A549 (cell line): ENCODE data around the gene TAS2R3. TPM values are rescaled to one million over a fixed set of nuclear protein-coding genes. Genes with fewer than 3 reads are reported as not detected.

ENCODE experiments used
- ATAC-seq, 2 experiments: fragments of 200-7000 bp in 1 of 2; fragments of >200 bp in 1 of 2; cut with Nextera tagmentation in 1 of 2; cut with Tn5 transposase in 1 of 2; 3 replicates each; pipeline versions ENCODE4 v1.8.0 to v1.9.1; 2018 to 2020; ENCODE audit warnings: mild to moderate bottlenecking in 1 of 2, moderate library complexity in 1 of 2
- CTCF ChIA-PET: fragments of 300-600 bp; sonication (Branson Sonifier 250); formaldehyde crosslinking; extraction: SDS; loops from one replicate; lab custom pipeline; 2021; ENCODE audit warnings: antibody characterized with exemption, inconsistent platforms; lab: Yijun Ruan, JAX
- POLR2A ChIA-PET: fragments of 350-600 bp; formaldehyde crosslinking; extraction: SDS; loops from one replicate; lab custom pipeline; 2021; ENCODE audit warnings: antibody characterized with exemption, inconsistent platforms; lab: Yijun Ruan, JAX
- DNase-seq, 2 experiments: peaks; one replicate each; pipeline versions ENCODE4 v3.0.0 to v3.0.0-alpha.2; 2011 to 2016; ENCODE audit warnings: low read depth in 1 of 2, low spot score in 1 of 2
- FAIRE-seq: peaks from 2 replicates; lab custom pipeline; 2011; peaks lifted over from hg19 to GRCh38; lab: Jason Lieb, UNC
- H3K27ac ChIP-seq, 2 experiments: fragments of >200 bp; sonication (Bioruptor Twin); formaldehyde crosslinking; 3 replicates each; pipeline ENCODE4 v1.5.1; 2016 to 2017
- H3K4me1 ChIP-seq: fragments of >200 bp; sonication (Bioruptor Twin); formaldehyde crosslinking; 3 replicates; pipeline ENCODE4 v1.6.1; 2016
- H3K4me2 ChIP-seq: fragments of >200 bp; sonication (Bioruptor Twin); formaldehyde crosslinking; 3 replicates; pipeline ENCODE4 v1.6.1; 2016
- H3K4me3 ChIP-seq: fragments of >200 bp; sonication (Bioruptor Twin); formaldehyde crosslinking; 3 replicates; pipeline ENCODE4 v1.5.1; 2016
- H3K9me3 ChIP-seq: fragments of >200 bp; sonication (Bioruptor Twin); formaldehyde crosslinking; 3 replicates; pipeline ENCODE4 v1.6.1; 2016
- CBX2 ChIP-seq: fragments of 200-600 bp; sonication (generic); IDR thresholded peaks from 2 replicates; pipeline ENCODE4 v1.6.1; 2016; ENCODE audit warnings: low read depth, mild to moderate bottlenecking, borderline replicate concordance
- CHD2 ChIP-seq: fragments of 150-350 bp; IDR thresholded peaks from 2 replicates; pipeline ENCODE4 v1.6.1; 2014; ENCODE audit warnings: low read length; ENCODE audit not compliant: partially characterized antibody
- CHD4 ChIP-seq: fragments of 200-600 bp; sonication (generic); IDR thresholded peaks from 2 replicates; pipeline ENCODE4 v1.6.1; 2016; ENCODE audit warnings: antibody characterized with exemption, mild to moderate bottlenecking, borderline replicate concordance
- EP300 ChIP-seq, 2 experiments: fragments of >200 bp; sonication (Bioruptor Twin); formaldehyde crosslinking; IDR thresholded peaks; 2 replicates in 1 of 2; 3 replicates in 1 of 2; pipeline ENCODE4 v1.6.1; 2016 to 2017
- GATA3 ChIP-seq: IDR thresholded peaks from 2 replicates; pipeline ENCODE4 v1.6.1; 2012; ENCODE audit warnings: borderline replicate concordance
- HEYL ChIP-seq: fragments of 250-450 bp; sonication (Bioruptor Pico); IDR thresholded peaks from 2 replicates; pipeline ENCODE4 v1.8.0; 2021; ENCODE audit warnings: mild to moderate bottlenecking, moderate library complexity
- HOXB13 ChIP-seq: fragments of 250-450 bp; sonication (Bioruptor Pico); IDR thresholded peaks from 2 replicates; pipeline ENCODE4 v1.5.0; 2020; ENCODE audit warnings: low read depth, mild to moderate bottlenecking, moderate library complexity
- HOXB5 ChIP-seq: fragments of 250-450 bp; sonication (Bioruptor Pico); IDR thresholded peaks from 2 replicates; pipeline ENCODE4 v1.5.0; 2020; ENCODE audit warnings: mild to moderate bottlenecking, moderate library complexity
- JUNB ChIP-seq: fragments of >200 bp; sonication (Bioruptor Twin); formaldehyde crosslinking; IDR thresholded peaks from 2 replicates; pipeline ENCODE4 v1.6.1; 2016
- KDM5A ChIP-seq: fragments of 200-600 bp; sonication (generic); IDR thresholded peaks from 2 replicates; pipeline ENCODE4 v1.6.1; 2016; ENCODE audit warnings: antibody characterized with exemption, mild to moderate bottlenecking
- NFE2L2 ChIP-seq: fragments of 150-350 bp; conservative IDR thresholded peaks from 2 replicates; pipeline ENCODE4 v1.6.1; 2014; ENCODE audit warnings: low read length
- NR3C1 ChIP-seq: fragments of >200 bp; sonication (Bioruptor Twin); formaldehyde crosslinking; IDR thresholded peaks from 3 replicates; pipeline ENCODE4 v1.6.1; 2017
- POLR2A ChIP-seq: IDR thresholded peaks from 2 replicates; pipeline ENCODE4 v1.6.1; 2012; ENCODE audit warnings: mild to moderate bottlenecking, low read length
- RNF2 ChIP-seq: fragments of 200-600 bp; sonication (generic); IDR thresholded peaks from 2 replicates; pipeline ENCODE4 v1.6.1; 2016; ENCODE audit warnings: low read depth, mild to moderate bottlenecking, antibody characterized with exemption, moderate library complexity, borderline replicate concordance
- TP53 ChIP-seq: fragments of 250-450 bp; sonication (Bioruptor Pico); IDR thresholded peaks from 2 replicates; pipeline ENCODE4 v1.5.0; 2021; ENCODE audit warnings: mild to moderate bottlenecking, moderate library complexity
- ZC3H11A ChIP-seq: fragments of 450-650 bp; IDR thresholded peaks from 2 replicates; pipeline ENCODE4 v1.6.1; 2014; ENCODE audit warnings: antibody characterized with exemption, mild to moderate bottlenecking
- ZFP36 ChIP-seq: fragments of 450-650 bp; IDR thresholded peaks from 2 replicates; pipeline ENCODE4 v1.6.1; 2014; ENCODE audit warnings: borderline replicate concordance; ENCODE audit not compliant: partially characterized antibody
- ZNF302 ChIP-seq: fragments of 250-450 bp; sonication (Bioruptor Pico); IDR thresholded peaks from 2 replicates; pipeline ENCODE4 v1.9.0; 2021; ENCODE audit warnings: inconsistent platforms, mild to moderate bottlenecking, moderate library complexity
- WGBS: methylation state at CpG from one replicate; pipeline ENCODE4 v1.1.6; 2017; ENCODE audit errors: missing lambda C conversion rate; 5-methylcytosine and 5-hydroxymethylcytosine counted together
- polyA plus RNA-seq, 4 experiments: library from polyadenylated mRNA; depleted of rRNA in 3 of 4; stranded (reverse); fragments of >200 nt; fragmentation: RNase III in 1 of 4; extraction: RNeasy Plus Mini Kit Qiagen cat#74134 plus additional on column Dnase treatment in 1 of 4; gene quantifications; 2 replicates in 3 of 4; 3 replicates in 1 of 4; pipeline ENCODE4 v1.2.3, GENCODE V29; 2011 to 2017
- TF ChIP-seq, protein P1 (sequence below): fragments of 200-600 bp; sonication (generic); IDR thresholded peaks from 2 replicates; pipeline ENCODE4 v1.6.1; 2016; ENCODE audit warnings: antibody characterized with exemption, mild to moderate bottlenecking, moderate library complexity
- TF ChIP-seq, protein P2 (sequence below): fragments of 450-650 bp; IDR thresholded peaks from 2 replicates; pipeline ENCODE4 v1.6.1; 2014; ENCODE audit warnings: antibody characterized with exemption
- TF ChIP-seq, protein P3 (sequence below): fragments of 150-350 bp; IDR thresholded peaks from 2 replicates; pipeline ENCODE4 v1.6.1; 2014; ENCODE audit warnings: low read depth, mild to moderate bottlenecking, low read length
- TF ChIP-seq, protein P4 (sequence below): IDR thresholded peaks from 2 replicates; pipeline ENCODE4 v1.6.1; 2012; ENCODE audit warnings: low read depth, borderline replicate concordance
- TF ChIP-seq, protein P5 (sequence below): IDR thresholded peaks from 2 replicates; pipeline ENCODE4 v1.6.1; 2012

Gene TAS2R3
- polyA plus RNA-seq, 2 of the 4 experiments (the other 2 are of a cell fraction): 0.36 TPM; not detected in 1

DNA sequence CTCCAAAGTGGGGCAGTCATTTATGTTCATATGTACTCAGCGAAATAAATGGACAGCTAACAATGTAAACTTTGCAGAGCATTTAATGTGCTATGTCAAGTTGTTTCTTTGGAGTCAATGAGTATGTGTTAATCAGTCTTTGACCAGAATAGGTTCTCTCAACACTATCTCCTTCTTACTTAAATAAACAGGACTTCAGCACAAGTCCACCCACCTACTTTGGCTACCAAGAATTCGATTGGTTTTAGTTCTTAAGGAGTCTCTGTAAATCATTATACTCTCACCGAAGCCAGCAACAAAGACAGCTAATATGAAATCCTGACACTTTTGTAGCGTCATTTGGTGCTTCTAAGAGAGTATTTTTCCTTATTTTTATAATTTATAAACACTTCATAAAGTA, 48.9 kb upstream of the TAS2R3 start (continued):
- TF ChIP-seq, protein P1, sequence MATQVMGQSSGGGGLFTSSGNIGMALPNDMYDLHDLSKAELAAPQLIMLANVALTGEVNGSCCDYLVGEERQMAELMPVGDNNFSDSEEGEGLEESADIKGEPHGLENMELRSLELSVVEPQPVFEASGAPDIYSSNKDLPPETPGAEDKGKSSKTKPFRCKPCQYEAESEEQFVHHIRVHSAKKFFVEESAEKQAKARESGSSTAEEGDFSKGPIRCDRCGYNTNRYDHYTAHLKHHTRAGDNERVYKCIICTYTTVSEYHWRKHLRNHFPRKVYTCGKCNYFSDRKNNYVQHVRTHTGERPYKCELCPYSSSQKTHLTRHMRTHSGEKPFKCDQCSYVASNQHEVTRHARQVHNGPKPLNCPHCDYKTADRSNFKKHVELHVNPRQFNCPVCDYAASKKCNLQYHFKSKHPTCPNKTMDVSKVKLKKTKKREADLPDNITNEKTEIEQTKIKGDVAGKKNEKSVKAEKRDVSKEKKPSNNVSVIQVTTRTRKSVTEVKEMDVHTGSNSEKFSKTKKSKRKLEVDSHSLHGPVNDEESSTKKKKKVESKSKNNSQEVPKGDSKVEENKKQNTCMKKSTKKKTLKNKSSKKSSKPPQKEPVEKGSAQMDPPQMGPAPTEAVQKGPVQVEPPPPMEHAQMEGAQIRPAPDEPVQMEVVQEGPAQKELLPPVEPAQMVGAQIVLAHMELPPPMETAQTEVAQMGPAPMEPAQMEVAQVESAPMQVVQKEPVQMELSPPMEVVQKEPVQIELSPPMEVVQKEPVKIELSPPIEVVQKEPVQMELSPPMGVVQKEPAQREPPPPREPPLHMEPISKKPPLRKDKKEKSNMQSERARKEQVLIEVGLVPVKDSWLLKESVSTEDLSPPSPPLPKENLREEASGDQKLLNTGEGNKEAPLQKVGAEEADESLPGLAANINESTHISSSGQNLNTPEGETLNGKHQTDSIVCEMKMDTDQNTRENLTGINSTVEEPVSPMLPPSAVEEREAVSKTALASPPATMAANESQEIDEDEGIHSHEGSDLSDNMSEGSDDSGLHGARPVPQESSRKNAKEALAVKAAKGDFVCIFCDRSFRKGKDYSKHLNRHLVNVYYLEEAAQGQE: no peak
- TF ChIP-seq KDM5A (no peak), HEYL (no peak), HOXB13 (no peak), EP300 (IDR thresholded peaks at IDR 0.05) (no peak), GATA3 (no peak)

DNA sequence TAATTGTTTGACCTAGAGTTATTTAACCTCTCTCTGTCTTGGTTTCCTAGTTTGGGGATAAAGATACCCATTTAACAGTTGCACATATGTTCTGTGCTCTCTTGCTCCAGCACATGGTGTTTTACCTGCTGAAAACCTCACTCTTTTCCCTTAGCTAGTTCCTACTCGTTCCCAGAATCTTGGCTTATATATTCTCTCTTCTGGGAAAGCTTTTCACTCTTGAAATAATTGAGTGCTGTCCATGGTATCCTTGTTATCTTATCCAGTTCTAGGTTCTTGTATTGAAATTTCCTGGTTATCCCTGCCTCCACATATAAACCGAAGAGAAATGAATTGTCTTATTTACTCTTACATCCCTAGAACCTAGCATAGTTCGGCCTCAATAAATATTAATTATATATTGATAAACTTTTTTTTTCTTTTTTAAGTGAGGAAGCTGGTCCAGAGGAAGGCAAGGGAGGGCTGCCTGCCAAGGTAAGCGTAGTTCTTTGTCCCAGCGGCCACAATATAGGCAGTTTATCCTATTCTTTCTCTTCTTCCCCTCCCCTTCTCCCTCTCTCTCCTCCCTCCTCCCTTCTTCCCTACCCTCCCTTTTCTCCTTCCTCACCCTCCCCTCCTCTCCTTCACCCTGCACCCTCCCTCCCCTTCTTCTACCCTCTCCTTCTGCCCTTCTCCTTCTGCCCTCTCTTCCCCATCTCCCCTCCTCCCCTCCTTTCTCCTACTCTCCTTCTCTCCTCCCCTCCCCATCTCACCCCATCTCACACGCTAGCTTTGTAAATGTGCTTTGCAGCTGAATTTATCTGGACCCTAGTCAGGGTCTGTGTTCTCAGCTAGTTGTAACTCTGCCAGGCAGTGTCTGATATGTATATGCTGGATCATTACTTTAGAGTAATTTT, 47.9 kb upstream of the TAS2R3 start:
- DNase-seq (no peak), ATAC-seq (no peak), FAIRE-seq (no peak)
- Histone ChIP-seq H3K9me3 (no peaks in the 10 kb centered on the region), H3K4me2 (no peak overlapping the region), H3K27ac (no peak overlapping the region), H3K4me3 (no peak overlapping the region), H3K4me1 (no peaks in the 10 kb centered on the region)
- TF ChIP-seq, protein P1: peak; percentile 78
- TF ChIP-seq, protein P2, sequence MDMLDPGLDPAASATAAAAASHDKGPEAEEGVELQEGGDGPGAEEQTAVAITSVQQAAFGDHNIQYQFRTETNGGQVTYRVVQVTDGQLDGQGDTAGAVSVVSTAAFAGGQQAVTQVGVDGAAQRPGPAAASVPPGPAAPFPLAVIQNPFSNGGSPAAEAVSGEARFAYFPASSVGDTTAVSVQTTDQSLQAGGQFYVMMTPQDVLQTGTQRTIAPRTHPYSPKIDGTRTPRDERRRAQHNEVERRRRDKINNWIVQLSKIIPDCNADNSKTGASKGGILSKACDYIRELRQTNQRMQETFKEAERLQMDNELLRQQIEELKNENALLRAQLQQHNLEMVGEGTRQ: no peak
- TF ChIP-seq JUNB (no peak), CHD4 (no peak), NFE2L2 (no peak), CBX2 (no peak)
- 37% methylated on average over 6 of the region's 6 CpGs for WGBS
- ChIA-PET POLR2A (no interaction called here), CTCF (interaction anchor here (0.7 to 1.5 kb wide), 2 partner anchors 22 to 61 kb away, joined by 4 to 6 read pairs; partner anchors contain the start of gene SSBP1)

DNA sequence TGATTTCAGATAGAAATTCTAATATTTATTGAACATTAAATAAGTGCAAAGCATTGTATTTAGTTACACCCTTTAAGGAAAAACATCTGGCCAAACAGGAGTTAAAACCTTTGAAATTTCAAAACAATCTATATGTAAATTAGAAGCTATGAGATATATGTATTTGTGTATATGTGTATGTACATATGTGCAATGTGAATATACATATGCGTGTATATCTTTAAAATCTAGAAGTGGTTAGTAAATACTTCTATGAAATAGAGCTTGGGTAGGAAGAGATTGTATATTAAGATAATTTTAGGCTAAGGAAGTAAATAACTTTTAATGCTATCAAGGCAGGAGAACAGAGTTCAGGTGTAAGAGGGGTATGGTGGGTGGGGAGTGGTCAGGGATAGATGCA, 46.4 kb upstream of the TAS2R3 start:
- H3K4me1 ChIP-seq: no peaks in the 10 kb centered on the region
- ChIA-PET POLR2A (no interaction called here), CTCF (interaction anchor here (1.1 to 1.7 kb wide), 3 partner anchors 21 to 68 kb away, joined by 3 to 5 read pairs (median 4); partner anchors contain the start of gene SSBP1)
- no peak for DNase-seq
- ATAC-seq: no peak
- H3K9me3 ChIP-seq: no peaks in the 10 kb centered on the region
- FAIRE-seq: no peak
- 47% methylated on average over 1 of the region's 1 CpG for WGBS
- no peak overlapping the region for H3K27ac ChIP-seq
- no peak for TF ChIP-seq GATA3
- TF ChIP-seq ZC3H11A: no peak
- no peak for TF ChIP-seq TP53 (CRISPR knock-in tag)
- TF ChIP-seq, protein P3, sequence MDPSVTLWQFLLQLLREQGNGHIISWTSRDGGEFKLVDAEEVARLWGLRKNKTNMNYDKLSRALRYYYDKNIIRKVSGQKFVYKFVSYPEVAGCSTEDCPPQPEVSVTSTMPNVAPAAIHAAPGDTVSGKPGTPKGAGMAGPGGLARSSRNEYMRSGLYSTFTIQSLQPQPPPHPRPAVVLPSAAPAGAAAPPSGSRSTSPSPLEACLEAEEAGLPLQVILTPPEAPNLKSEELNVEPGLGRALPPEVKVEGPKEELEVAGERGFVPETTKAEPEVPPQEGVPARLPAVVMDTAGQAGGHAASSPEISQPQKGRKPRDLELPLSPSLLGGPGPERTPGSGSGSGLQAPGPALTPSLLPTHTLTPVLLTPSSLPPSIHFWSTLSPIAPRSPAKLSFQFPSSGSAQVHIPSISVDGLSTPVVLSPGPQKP: no peak
- no peak for TF ChIP-seq HEYL
- no peak for TF ChIP-seq CHD2
- no peak for TF ChIP-seq EP300 (IDR thresholded peaks at IDR 0.05)
- TF ChIP-seq POLR2A: no peak
- TF ChIP-seq, protein P4, sequence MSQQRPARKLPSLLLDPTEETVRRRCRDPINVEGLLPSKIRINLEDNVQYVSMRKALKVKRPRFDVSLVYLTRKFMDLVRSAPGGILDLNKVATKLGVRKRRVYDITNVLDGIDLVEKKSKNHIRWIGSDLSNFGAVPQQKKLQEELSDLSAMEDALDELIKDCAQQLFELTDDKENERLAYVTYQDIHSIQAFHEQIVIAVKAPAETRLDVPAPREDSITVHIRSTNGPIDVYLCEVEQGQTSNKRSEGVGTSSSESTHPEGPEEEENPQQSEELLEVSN: no peak
- TF ChIP-seq, protein P5, sequence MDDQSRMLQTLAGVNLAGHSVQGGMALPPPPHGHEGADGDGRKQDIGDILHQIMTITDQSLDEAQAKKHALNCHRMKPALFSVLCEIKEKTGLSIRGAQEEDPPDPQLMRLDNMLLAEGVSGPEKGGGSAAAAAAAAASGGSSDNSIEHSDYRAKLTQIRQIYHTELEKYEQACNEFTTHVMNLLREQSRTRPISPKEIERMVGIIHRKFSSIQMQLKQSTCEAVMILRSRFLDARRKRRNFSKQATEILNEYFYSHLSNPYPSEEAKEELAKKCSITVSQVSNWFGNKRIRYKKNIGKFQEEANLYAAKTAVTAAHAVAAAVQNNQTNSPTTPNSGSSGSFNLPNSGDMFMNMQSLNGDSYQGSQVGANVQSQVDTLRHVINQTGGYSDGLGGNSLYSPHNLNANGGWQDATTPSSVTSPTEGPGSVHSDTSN: no peak
- no peak for TF ChIP-seq JUNB
- no peak for TF ChIP-seq NR3C1
- TF ChIP-seq ZNF302 (CRISPR knock-in tag): no peak
- no peak for TF ChIP-seq ZFP36
- no peak for TF ChIP-seq HOXB5
- TF ChIP-seq RNF2: no peak
- no peak overlapping the region for H3K4me2 ChIP-seq
- no peak overlapping the region for H3K4me3 ChIP-seq
